Psoas muscle (tissue), 8 donors: ENCODE data around the gene FOXC2. TPM values are rescaled to one million over a fixed set of nuclear protein-coding genes. Genes with fewer than 3 reads are reported as not detected.

Experiments
- ATAC-seq, 4 donors: fragments of 200-7000 bp; cut with Tn5 transposase; one replicate each; pipeline ENCODE4 v1.9.1; 2020; ENCODE audit warnings: moderate library complexity in 3 of 4, mild to moderate bottlenecking in 2 of 4
- DNase-seq, 2 donors: peaks; one replicate each; pipeline ENCODE4 v3.0.0-alpha.2; 2020
- H3K27ac ChIP-seq: fragments of 200-600 bp; one replicate; pipeline ENCODE4 v1.8.0; 2022
- H3K27me3 ChIP-seq, 3 donors: fragments of 200-600 bp in 1 of 3; one replicate each; pipeline versions ENCODE4 v1.6.1 to v1.8.0; 2013 to 2022; ENCODE audit warnings: low read length in 2 of 3, mild to moderate bottlenecking in 2 of 3, moderate library complexity in 1 of 3; ENCODE audit not compliant: insufficient read depth in 3 of 3
- H3K36me3 ChIP-seq, 2 donors: fragments of 200-600 bp in 1 of 2; one replicate each; pipeline versions ENCODE4 v1.6.1 to v1.8.0; 2013 to 2022; ENCODE audit warnings: low read depth in 1 of 2, mild to moderate bottlenecking in 1 of 2, moderate library complexity in 1 of 2; ENCODE audit not compliant: insufficient read depth in 1 of 2
- H3K4me1 ChIP-seq: fragments of 200-600 bp; one replicate; pipeline ENCODE4 v1.8.0; 2022
- H3K4me3 ChIP-seq: fragments of 200-600 bp; one replicate; pipeline ENCODE4 v1.8.0; 2022; ENCODE audit warnings: mild to moderate bottlenecking
- H3K9me3 ChIP-seq: fragments of 200-600 bp; one replicate; pipeline ENCODE4 v1.8.0; 2022
- CTCF ChIP-seq: fragments of 200-600 bp; IDR thresholded peaks from one replicate; pipeline ENCODE4 v1.8.0; 2022; ENCODE audit warnings: antibody characterized with exemption
- WGBS, 3 donors: extraction: QIAGEN DNeasy Blood & Tissue Kit; methylation state at CpG; one replicate each; pipeline versions ENCODE4 v1.1.6 to v1.1.7; 2013; 5-methylcytosine and 5-hydroxymethylcytosine counted together
- intact Hi-C, 2 donors: fragments of 100-400 bp; cut with DNase I; formaldehyde crosslinking; loops; one replicate each; pipeline versions ENCODE4 v1.11.0 to v1.14.2; 2022
- polyA plus RNA-seq, 3 donors: library from polyadenylated mRNA; stranded (reverse); fragments of 200-250 nt; gene quantifications; one replicate each; pipeline ENCODE4 v1.2.3, GENCODE V29; 2013
- total RNA-seq, 4 donors: library from RNA; stranded (reverse); fragmentation: NEBNext Ultra II Directional in 2 of 4; extraction: Animal tissue kit (Norgen Biotek cat#: 25700) in 2 of 4; gene quantifications; one replicate each; pipeline versions ENCODE4 v1.2.1 to v1.2.4, GENCODE V29; 2021 to 2023
- donor health status: healthy with polysubstance abuse.
- donor health status: DM: no; HTN: no; CAD: no; lungs with moderate emphysema.
- donor health status: Bipolar disorder and iron deficiency.
- donor health status: healthy.
- donor health status: DM: yes; HTN: yes; CAD: no.
- donor health status: DM: no; HTN: no; CAD: no.
- donor health status: DM: no; HTN: no; CAD: no.
- donor health status: DM: yes; HTN: yes; CAD: no.

FOXC2 gene
- total and polyA plus RNA-seq, 7 donors = 0.14 to 0.34 (median 0.18) TPM

- no peak for DNase-seq
Observed at GRCh38 chr16:86618431-86619238, 52.0 kb downstream of the FOXC2 start.

More at GRCh38 chr16:86618431-86619238, 52.0 kb downstream of the FOXC2 start:
- Histone ChIP-seq H3K27ac (no peak overlapping the region), H3K36me3 (no peaks in the 10 kb centered on the region), H3K27me3 (peaks cover 0 to 6% (median 0%) of the 10 kb centered on the region in 3 donors), H3K4me3 (peak overlapping the region; percentile 11), H3K9me3 (no peaks in the 10 kb centered on the region), H3K4me1 (peaks cover 5% of the 10 kb centered on the region)
- no peak for ATAC-seq
- TF ChIP-seq CTCF = no peak
- intact Hi-C loops = no loop called here
- WGBS, 3 donors = 65 to 76% (median 74%) methylated on average over 16 of the region's 16 CpGs

Other genes with a start within 250 kb of the FOXC2 start
- gene FOXF1, start 56.3 kb upstream of the FOXC2 start, total RNA-seq = under 1 TPM in 2 of 4 donors, not detected in 2; 0.06 to 0.12 TPM
- under 1 TPM; 0.01 to 0.03 (median 0.01) TPM for gene FOXF1, start 56.3 kb upstream of the FOXC2 start, polyA plus RNA-seq
- gene MTHFSD, start 11.6 kb upstream of the FOXC2 start, total RNA-seq = 10 to 100 TPM in 2 of 4 donors, 1 to 10 TPM in 2; 6.8 to 15.8 (median 11.5) TPM
- 10 to 100 TPM in 1 of 3 donors, 1 to 10 TPM in 2; 4.3 to 16.0 (median 8.0) TPM for gene MTHFSD, start 11.6 kb upstream of the FOXC2 start, polyA plus RNA-seq
- gene FOXL1, start 11.7 kb downstream of the FOXC2 start, total RNA-seq = under 1 TPM; 0.12 to 0.57 (median 0.31) TPM
- gene FOXL1, start 11.7 kb downstream of the FOXC2 start, polyA plus RNA-seq = 1 to 10 TPM in 1 of 3 donors, under 1 TPM in 2; 0.14 to 1.3 (median 0.18) TPM